ENCODE measurements around the gene CCDC183.

DNA sequence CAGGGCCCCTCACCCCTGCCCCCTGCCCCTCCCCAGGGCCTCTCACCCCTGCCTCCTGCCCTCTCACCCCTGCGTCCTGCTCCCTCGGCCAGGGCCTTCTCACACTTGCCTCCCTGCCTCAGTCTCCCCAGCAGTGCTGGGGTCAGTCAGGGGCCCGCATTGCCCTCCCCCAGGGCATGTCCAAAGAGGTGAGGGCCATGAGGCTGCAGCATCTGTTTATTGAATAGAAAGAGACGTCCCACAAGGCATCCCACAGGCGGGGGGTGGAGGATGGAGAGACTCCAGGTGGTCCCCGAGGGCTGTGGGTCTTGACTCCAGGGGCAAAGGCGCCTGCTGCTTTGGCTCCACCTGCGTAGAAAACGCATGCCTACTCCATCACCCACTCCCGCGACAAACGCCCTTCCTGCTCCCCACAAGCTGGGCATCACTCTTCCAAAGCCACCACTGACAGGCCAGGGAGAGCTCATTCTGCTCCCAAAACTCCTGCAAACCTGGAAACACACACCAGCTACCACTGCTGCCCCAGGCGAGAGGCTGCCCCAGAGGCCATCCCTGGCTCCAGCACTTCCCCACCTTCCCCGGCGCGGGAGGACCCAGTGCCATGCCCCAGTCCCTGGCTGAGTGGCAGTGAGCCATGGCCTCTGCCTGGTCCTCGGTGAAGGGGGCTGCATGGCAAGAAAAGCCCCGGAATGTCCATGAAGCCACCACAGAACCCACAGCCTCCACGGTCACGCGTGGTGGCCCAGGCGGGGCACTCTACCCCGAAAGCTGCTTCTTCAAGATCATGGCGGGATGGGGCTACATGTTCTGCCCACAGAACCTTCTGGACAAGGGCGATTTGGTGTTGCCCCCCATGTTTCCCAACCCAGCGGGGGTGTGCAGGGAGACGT lies 36.5 kb upstream of the CCDC183 start:
- TF ChIP-seq POLR2A (IDR thresholded peaks at IDR 0.05) = no peak
- no peak for TF ChIP-seq CTCF (IDR thresholded peaks at IDR 0.05)

Measured in uterus (tissue), 2 donors.